ENCODE results near the gene RHOD. TPM values are rescaled to one million over a fixed set of nuclear protein-coding genes. Genes with fewer than 3 reads are reported as not detected.
A peak's percentile ranks its signal among the peaks of the same experiment; 100 is the strongest.

The RHOD gene
- total RNA-seq, 4 donors from 2014 or later = 9.4 to 23.6 (median 10.4) TPM

DNA sequence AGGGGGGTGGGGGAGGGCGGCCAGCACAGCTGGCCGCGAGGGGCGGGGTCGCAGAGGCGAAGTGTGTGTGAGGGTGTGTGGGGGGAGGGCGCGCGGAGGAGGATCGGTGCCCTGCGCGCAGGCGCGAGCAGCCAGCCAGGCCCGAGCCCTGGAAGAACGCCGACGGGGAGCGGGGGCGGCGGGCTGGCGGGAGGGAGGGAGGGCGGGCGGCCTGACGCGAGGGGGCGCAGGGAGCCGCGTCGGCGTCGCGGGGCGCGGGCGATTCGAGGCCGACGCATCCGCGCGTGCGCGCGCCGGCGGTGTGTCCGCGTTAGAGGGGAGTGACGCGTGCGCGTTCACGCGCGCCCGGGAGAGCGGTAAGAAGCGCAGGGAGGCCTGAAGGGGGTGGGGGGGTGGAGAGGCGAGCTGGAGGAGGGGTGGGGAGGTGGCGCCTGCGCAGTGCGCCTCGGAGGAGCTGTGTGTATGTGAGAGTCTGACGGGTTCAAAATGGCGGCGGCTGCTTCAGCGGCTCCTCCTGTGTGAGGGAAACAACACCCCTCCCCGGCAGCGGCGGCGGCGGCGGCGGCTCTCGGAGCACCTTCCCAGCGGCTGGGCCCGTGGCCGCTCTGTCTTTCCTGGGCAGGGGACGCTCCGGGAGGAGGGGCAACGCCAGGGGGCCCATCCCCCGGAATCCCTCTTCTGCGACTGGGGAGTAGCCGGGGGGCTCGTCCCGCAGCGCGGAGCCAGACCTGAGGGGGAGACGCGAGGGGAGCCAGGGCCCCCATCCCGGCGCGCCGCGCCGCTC is 62.3 kb downstream of the RHOD start, which contains the start of gene KDM2A:
Gene KDM2A (plus strand): TSS at position 463 of the 784 bp plus-strand sequence. CDS start 2,054 bp downstream, outside the sequence.
- H3K9me3 ChIP-seq = no peaks in the 10 kb centered on the region
- H3K4me1 ChIP-seq = peaks cover 0 to 4% of the 10 kb centered on the region in 2 donors
- intact Hi-C loops (cut with DNase I; ENCODE audit: low total_unique reads) = no loop called here
- peak within 1 kb of the TSS; percentile 99 to 100 for H3K27ac ChIP-seq
- peak; percentile 99 for DNase-seq
- H3K27me3 ChIP-seq = no peaks in the 10 kb centered on the region
- TF ChIP-seq POLR2A (IDR thresholded peaks at IDR 0.05) = peak; percentile 73 to 75
- TF ChIP-seq, protein P1, sequence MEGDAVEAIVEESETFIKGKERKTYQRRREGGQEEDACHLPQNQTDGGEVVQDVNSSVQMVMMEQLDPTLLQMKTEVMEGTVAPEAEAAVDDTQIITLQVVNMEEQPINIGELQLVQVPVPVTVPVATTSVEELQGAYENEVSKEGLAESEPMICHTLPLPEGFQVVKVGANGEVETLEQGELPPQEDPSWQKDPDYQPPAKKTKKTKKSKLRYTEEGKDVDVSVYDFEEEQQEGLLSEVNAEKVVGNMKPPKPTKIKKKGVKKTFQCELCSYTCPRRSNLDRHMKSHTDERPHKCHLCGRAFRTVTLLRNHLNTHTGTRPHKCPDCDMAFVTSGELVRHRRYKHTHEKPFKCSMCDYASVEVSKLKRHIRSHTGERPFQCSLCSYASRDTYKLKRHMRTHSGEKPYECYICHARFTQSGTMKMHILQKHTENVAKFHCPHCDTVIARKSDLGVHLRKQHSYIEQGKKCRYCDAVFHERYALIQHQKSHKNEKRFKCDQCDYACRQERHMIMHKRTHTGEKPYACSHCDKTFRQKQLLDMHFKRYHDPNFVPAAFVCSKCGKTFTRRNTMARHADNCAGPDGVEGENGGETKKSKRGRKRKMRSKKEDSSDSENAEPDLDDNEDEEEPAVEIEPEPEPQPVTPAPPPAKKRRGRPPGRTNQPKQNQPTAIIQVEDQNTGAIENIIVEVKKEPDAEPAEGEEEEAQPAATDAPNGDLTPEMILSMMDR (IDR thresholded peaks at IDR 0.05) = peak in 3 of 4 experiments; percentile 19 to 36 (median 29)
- H3K36me3 ChIP-seq = no peaks in the 10 kb centered on the region
- H3K4me3 ChIP-seq = peak within 1 kb of the TSS; percentile 89 to 99

GRCh38 chr11:67119585-67120391 is 63.1 kb downstream of the RHOD start:
- no peak for TF ChIP-seq POLR2A (IDR thresholded peaks at IDR 0.05)
- TF ChIP-seq, protein P1 (IDR thresholded peaks at IDR 0.05) = peak in 1 of 4 experiments; percentile 40
- no peaks in the 10 kb centered on the region for H3K27me3 ChIP-seq
- H3K36me3 ChIP-seq = no peaks in the 10 kb centered on the region
- peak overlapping the region; percentile 89 to 99 for H3K4me3 ChIP-seq
- peak; percentile 19 to 21 for DNase-seq
- peak overlapping the region; percentile 99 to 100 for H3K27ac ChIP-seq
- no peaks in the 10 kb centered on the region for H3K9me3 ChIP-seq
- intact Hi-C loops (cut with DNase I; ENCODE audit: low total_unique reads) = no loop called here
- H3K4me1 ChIP-seq = peaks cover 0 to 4% of the 10 kb centered on the region in 2 donors

GRCh38 chr11:67120456-67120855 is 63.8 kb downstream of the RHOD start:
- Histone ChIP-seq H3K9me3 (no peaks in the 10 kb centered on the region), H3K4me1 (peaks cover 0 to 4% of the 10 kb centered on the region in 2 donors), H3K4me3 (peak overlapping the region; percentile 89 to 99), H3K36me3 (no peaks in the 10 kb centered on the region), H3K27ac (peak overlapping the region; percentile 99 to 100), H3K27me3 (no peaks in the 10 kb centered on the region)
- TF ChIP-seq, protein P1 (IDR thresholded peaks at IDR 0.05) = no peak
- no peak for TF ChIP-seq POLR2A (IDR thresholded peaks at IDR 0.05)
- DNase-seq = no peak
- intact Hi-C loops (cut with DNase I; ENCODE audit: low total_unique reads) = no loop called here

- no peak for DNase-seq
- peak overlapping the region; percentile 99 to 100 for H3K27ac ChIP-seq
- H3K27me3 ChIP-seq = no peaks in the 10 kb centered on the region
- no peaks in the 10 kb centered on the region for H3K9me3 ChIP-seq
- peaks cover 0 to 4% of the 10 kb centered on the region in 2 donors for H3K4me1 ChIP-seq
- intact Hi-C loops (cut with DNase I; ENCODE audit: low total_unique reads) = no loop called here
- peak overlapping the region; percentile 89 to 99 for H3K4me3 ChIP-seq
- TF ChIP-seq POLR2A (IDR thresholded peaks at IDR 0.05) = no peak
- H3K36me3 ChIP-seq = no peaks in the 10 kb centered on the region
Measured at GRCh38 chr11:67120881-67121710, 64.4 kb downstream of the RHOD start.

Small RNA genes lying within 50 kb of the gene (microRNA-seq; reads per million reads assigned to microRNA genes)
- gene MIR6860 (ENCODE audit: borderline microRNAs expressed, borderline replicate concordance) = not detected

Other genes with a start within 250 kb of the RHOD start
- gene RCE1, start 213.4 kb upstream of the RHOD start, total RNA-seq = 10 to 100 TPM in 3 of 4 donors, 1 to 10 TPM in 1; 2.3 to 19.4 (median 13.7) TPM
- gene LRFN4, start 199.8 kb upstream of the RHOD start, total RNA-seq = 10 to 100 TPM in 1 of 4 donors, 1 to 10 TPM in 3; 1.5 to 17.0 (median 5.4) TPM
- gene PC, start 98.5 kb upstream of the RHOD start, total RNA-seq = 10 to 100 TPM in 1 of 4 donors, 1 to 10 TPM in 3; 7.1 to 13.8 (median 8.1) TPM
- not detected for gene C11orf86, start 81.5 kb upstream of the RHOD start, total RNA-seq
- under 1 TPM in 2 of 4 donors, not detected in 2; 0.55 to 0.61 TPM for gene SYT12, start 33.7 kb upstream of the RHOD start, total RNA-seq
- gene KDM2A, start 62.4 kb downstream of the RHOD start, total RNA-seq = 10 to 100 TPM; 48.2 to 94.9 (median 73.5) TPM
- 10 to 100 TPM; 25.0 to 93.8 (median 64.2) TPM for gene GRK2, start 209.6 kb downstream of the RHOD start, total RNA-seq
- gene ANKRD13D, start 232.5 kb downstream of the RHOD start, total RNA-seq = 10 to 100 TPM in 3 of 4 donors, 1 to 10 TPM in 1; 7.4 to 63.7 (median 22.5) TPM
- 10 to 100 TPM in 3 of 4 donors, 1 to 10 TPM in 1; 7.7 to 48.8 (median 19.1) TPM for gene SSH3, start 246.7 kb downstream of the RHOD start, total RNA-seq

Data from uterus (tissue), 4 donors.